ENCODE measurements around the gene WNT5B.
A peak's percentile ranks its signal among the peaks of the same experiment; 100 is the strongest.

WNT5B gene

DNA sequence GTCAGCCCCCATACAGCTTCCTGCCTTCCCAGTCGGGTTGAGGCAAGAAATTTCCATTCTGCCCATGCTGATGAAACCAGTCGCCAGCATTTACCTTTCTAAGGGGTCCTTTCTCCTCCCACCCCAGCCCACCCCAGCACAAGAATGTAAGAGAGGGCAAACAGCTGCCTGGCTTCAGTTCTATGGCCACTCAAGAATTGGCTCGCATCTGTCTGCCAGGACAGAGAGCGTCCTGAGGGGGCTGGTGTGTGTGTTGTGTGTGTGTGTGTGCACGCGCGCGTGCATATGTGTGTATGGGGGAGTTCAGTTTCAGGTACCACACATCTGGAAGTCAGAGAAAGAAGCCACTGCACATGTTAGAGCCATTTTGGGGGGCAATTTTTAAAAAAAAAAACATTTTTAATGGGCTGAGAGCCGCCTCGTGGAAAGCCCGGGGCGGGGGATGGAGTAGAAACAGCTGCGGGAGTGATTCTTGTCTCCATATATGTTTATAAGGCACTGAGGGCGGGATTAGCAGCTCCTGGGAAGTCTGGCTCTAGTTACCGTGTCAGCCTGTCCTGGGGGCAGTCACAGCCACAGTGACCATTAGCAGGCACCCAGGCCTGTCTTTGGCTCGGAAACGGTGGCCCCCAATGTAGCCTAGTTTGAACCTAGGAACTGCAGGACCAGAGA, at the start of gene WNT5B:
Gene WNT5B, plus strand, starts transcription at position 566 of the 672 bp plus-strand sequence. CDS start 2,124 bp downstream, outside the sequence.
- DNase-seq: peak; percentile 8 to 46

DNA sequence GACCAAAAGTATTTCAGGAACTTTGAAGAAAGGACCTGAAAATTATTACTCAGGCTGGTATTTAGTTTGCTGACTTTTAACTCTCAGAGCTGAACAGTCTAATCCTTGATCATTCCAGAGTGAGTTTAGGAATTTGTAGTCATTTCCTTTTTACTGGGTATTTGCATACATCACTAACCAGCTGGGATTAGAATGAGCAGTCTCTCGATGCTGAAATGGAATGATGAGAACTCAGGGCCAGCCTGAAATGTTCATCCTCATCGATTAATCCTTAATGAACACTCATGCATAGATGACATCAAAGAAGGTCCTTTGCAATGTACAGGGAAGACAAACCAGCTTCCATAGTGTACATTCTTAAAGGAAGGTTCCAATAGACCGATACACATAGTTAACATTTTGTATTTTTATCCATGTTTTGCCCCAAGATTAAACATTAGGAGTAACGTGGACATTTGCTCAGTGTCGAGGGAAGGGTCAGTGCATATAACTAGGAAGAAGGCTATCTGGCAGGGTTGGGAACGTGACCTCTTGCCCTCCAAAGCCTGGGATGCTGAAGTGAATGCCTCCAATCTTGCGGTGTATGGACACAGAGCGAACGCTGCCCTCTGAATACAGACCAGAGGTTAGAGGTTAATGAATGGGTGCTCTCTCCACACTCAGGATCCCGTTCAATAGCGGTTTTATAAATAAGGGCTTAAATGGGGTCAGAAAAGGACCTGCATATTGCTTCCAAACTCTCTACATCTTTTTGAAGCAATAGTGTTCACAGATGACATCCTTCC, 49.2 kb upstream of the WNT5B start:
- DNase-seq: no peak

DNA sequence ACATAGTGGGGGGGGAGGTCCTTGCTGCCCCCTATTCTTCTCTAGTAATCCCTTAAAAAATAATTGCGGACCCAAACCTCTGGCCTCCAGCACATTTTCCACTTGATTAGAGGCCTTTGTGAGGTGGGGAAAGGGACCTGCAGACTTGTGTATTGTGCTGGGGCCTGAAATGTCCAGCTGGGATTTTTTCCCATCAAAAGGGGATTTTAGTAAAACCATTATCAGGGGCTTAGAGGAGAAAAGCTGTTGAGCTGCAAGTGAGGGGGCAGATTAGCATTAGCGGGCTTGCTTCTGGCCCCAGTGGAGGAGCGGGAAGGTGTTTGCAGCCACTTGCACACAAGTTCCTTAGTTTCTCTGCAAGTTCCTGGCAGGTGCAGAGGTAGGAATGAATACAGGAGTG, 48.5 kb upstream of the WNT5B start:
- peak; percentile 18 to 67 for DNase-seq

DNA sequence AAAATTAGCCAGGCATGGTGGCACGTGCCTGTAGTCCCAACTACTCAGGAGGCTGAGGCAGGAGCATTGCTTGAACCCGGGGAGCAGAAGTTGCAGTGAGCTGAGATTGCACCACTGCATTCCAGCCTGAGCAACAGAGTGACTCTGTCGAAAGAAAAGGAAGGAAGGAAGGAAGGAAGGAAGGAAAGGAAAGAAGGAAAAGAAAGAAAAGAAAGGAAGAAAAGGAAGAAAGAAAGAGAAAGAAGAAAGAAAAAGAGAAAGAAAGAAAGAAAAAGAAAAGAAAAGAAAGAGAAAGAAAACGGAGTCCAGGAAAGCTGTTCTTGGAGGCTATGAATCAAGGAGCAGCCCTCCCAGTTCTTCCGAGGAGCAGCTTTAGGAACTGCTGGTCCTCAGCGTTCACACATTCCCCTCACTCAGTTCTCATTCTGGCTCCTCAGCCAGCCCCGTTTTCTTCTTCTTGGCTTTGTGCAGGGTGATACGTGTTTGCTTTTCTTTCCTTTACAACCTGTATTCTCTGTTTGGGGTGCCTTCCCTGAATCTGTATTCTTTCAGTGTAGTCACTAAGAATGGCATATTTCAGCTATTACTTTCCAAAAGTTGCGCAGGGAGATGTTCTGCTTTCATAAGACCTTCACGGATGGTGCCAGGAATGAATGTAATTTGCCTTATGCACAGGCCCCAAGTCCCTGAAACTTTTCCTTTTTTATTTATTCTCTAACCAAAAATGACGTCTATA, 46.9 kb upstream of the WNT5B start:
- no peak for DNase-seq

DNA sequence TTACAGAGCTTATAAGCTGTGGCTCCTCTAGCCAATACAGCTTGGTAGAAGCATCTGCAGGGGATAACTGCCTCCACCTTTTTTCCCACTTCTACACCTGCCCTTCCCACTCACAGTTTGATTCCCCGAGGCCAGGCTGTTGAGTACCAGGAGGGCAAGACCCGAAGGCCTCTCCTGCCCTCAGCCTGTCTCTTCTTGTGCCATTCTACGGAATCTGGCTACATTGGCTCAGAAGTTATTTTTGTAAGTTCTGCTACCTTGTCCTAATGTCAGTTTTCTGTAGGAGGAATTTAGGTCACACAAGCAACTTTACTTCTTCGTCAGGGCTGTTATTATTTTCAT, 46.4 kb upstream of the WNT5B start:
- no peak for DNase-seq

DNA sequence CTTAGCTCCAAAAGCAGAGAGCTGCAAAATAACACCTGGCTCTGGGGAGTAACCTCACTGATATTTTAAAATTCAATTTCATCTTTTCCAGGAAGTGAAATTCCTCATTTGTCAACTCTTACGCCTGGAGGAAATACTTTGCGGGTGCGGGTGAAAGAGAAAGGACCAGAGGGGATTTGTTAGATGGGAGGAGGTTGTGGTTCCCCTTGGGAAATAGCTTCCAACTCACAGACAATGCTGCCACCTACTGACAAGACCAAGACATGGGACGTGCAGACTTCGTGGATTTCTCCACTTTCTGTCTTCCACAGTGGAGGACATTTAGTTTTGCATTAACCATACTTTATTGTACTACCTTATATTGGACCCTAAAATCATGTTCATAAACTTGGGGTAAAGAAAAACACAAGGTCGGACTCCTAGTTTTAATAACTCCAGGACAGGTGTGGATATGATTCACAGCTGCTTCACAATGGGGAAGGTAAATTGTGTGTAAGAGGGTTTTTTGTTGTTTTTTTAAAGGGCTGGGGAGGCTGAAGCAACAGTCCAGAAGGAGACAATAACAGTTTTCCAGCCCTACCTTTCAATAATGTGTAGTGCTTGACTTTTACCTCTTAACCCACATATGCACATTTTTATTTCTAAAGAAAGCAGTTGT, 45.5 kb upstream of the WNT5B start:
- peak; percentile 59 to 80 for DNase-seq

DNA sequence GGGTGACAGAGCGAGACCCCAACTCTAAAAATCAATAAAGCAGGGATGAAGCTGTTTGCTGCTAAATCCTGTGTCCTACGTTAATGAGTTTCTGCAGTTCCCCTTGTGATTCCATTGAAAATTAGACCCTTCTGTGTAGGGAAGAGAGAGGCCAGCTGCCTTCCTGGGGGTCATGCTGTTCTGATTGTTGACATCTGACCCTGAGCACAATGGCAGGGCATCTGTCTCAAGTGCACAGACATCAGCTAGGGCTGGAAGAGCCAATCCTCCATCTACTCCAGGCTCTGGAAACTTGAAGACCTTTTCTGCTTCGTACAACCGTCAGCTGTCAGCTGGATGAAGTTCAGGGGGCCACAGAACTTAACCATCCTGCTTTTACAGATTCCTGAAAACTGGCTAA, 44.7 kb upstream of the WNT5B start:
- peak in 1 of 2 experiments; percentile 6 for DNase-seq

DNA sequence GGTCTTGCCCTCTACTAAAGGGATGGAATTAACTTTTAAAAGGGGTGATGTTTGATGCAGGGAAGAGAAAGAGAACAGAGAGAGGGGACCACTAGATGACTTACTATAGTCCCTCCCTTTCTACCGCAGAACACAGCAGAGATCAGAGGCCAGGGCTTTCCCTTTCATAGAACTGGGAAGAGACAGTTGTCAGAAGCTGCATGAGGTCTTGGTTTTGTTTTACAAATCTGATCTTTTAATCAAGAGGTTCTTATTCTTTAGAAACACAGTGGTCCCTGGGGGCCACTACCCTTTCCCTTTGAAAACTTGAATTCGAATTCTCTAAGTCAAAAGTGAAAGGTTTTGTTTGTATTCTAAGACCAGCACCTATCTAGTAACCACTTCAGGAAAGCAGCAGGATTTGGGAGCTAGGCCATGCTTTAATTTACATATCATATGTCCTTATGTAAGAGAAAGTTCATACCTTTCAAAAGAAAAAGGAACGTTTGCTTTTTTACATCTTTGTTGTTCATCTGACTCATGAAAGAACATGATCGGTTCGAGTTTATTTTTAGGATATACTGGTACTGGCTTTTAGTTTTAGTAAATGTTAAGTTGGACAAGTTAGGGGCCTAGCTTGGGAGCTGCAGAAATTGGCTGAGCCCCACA, 41.0 kb upstream of the WNT5B start:
- no peak for DNase-seq

DNA sequence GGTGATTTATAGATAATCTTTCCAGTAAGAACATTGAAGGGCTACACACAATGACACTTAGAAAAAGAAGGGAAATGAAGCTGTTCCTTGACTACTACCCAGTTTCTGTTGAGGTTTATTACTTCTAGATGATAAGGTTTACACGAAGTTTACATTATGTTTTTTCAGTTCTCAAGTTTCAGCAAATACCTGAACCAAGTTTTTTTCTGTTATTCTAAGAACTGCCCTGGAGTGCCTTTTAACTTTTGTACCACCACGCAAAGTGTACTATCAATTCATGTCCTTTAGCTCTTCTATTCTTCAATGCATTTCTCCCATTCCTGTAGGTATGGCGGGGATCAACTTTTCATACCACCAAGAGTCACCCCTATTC, 40.5 kb upstream of the WNT5B start:
- no peak for DNase-seq

DNA sequence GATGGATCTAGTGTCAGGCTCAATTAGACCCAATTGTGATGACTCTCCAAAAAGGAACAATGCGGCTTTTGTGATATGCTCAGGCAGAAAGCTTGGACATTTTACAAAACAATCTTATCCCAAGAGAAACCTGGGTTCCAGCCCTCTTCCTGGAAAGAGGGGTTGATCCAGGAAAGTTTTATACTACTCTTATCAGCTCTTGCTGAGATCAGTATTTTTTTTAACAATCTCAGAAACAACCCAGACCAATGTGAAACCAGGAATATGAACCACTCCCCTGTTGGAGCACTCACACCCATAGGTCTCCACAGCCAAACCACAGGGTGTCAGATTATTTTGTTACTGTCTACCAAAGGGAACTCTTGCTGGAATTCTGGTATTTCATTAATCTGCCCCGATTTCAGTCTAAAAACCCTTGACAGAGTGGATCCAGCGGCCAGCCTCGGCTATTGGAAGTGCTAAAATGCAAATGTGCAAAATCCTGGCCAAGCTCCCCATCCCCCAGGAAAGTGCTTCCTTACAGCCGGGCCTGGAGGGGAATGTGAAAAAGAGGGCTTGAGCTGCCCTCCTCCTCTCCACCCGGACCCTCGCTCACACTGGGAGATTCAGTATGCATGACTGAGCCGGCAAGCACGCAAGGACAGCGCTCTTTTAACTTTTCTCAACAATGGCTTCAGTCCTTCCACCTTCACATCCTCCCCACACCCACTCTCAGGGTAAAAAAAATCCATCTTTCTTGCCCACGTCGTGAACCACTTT, 38.6 kb upstream of the WNT5B start:
- DNase-seq: no peak

DNA sequence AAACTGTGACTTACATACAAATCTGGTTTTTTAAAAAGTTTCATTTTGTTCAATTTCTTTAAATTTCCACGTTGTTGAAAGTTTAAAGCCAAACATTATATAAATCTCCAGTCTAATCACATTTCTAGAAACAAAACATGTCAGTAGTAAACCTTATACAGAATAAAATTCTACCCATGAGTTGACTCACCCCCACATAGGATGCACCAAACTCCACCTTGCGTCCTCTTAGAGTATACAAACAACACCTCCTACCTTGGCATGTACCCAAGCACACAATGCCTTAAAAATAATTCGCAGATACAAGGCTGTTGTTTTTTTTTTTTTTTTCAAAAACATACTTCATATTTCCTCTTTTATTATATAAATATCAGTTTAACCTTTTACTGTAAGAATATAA, 38.0 kb upstream of the WNT5B start:
- no peak for DNase-seq

DNA sequence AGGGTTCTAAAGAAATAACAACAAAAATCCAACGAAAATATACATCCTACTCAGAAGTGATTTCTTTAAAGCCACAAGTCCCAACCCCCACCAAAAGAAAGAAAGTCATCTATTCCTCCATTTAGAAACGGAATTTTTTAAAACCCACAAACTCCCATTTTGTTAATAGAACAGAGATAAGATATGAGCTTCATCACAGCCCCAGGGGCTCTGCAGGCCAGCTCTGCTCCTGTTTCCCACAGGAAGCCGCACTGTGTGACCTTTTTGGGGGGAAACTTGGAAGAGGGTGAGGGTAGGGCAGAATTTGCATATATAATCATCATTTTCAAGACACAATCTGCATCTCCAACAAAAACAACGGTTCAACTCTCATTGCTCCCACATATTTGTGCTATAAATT, 37.5 kb upstream of the WNT5B start:
- DNase-seq: no peak

DNA sequence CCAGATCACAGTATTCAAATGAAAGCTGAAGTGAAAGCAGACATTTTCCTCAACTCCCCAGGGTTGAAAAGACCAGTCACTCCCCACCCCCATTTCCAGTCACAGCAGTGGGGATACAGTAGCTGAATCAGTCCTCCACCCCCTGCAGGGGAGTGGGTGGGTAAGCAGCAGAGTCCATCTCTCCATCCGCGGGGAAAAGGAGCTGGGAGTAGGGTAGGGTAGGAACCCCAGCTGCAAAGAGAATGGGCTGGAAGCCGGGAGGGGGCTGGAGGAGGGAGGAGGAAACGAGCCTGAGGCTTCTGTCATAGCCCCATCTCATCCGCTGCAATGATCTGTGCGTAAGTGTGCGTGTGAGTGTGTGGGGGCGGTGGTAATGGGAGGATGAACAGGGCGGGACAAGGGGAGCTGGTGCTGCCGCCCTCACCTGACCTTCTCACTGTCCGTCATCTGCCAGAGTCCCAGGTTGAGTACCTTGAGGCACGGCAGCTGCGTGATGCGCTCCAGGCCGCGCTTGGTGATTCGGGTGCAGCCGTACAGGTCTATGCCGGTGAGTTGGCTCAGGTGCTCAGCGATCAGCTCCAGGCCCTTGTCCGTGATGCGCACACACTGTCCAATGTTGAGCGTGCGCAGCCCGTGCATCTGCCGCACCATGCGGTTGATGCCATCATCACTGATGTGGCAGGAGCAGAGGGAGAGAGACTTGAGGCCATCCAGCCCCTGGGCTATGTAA, 36.4 kb upstream of the WNT5B start:
- DNase-seq: peak; percentile 18 to 56

DNA sequence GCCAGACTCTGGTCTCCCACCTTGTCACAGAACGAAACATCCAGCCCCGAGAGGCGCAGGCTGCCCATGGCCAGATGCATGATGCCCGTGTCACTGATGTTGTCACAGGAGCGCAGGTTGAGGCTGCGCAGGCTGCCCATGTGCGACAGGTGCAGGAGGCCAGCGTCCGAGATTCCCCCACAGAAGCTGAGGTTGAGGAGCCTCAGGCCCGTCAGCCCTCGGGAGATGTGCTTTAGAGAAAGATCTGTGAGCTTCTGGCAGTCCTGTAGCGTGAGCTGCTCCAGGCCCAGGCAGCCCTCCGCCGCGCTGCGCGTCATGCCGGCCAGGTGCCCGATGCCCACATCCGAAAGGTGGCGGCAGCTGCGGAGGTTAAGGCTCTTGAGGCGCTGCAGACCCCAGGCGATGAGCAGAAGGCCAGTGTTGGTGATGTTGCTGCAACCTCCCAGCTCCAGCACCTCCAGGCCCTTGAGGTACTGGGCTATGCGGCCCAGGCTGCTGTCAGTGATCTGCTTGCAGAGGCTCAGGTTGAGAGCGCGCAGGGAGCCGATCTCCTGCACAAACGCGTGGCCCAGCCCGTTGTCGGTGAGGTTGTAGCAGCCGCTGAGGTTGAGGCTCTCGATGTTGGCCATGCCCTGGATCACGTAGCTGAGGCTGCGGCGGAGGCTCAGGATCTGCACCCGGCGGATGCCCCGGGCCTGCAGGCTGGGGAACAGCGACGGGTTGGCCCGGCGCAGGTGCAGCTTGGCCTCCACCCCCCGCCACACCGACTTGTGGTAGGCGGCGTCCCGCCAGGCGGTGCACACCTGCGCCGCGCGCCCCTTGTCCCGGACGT, 35.6 kb upstream of the WNT5B start:
- peak; percentile 15 to 36 for DNase-seq

DNA sequence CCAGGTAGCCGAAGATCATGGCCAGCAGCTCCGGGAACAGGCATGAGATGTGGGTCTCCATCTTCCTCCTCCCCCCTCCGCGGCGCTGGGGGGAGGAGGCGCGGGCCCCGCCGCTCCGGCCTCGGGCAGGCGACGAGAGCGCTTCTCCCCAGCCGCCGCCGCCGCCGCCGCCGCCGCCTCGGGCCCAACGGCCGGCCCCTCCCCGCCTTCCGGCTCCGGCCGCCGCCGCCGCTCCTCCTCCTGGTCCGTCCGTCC, 35.1 kb upstream of the WNT5B start:
- no peak for DNase-seq

DNA sequence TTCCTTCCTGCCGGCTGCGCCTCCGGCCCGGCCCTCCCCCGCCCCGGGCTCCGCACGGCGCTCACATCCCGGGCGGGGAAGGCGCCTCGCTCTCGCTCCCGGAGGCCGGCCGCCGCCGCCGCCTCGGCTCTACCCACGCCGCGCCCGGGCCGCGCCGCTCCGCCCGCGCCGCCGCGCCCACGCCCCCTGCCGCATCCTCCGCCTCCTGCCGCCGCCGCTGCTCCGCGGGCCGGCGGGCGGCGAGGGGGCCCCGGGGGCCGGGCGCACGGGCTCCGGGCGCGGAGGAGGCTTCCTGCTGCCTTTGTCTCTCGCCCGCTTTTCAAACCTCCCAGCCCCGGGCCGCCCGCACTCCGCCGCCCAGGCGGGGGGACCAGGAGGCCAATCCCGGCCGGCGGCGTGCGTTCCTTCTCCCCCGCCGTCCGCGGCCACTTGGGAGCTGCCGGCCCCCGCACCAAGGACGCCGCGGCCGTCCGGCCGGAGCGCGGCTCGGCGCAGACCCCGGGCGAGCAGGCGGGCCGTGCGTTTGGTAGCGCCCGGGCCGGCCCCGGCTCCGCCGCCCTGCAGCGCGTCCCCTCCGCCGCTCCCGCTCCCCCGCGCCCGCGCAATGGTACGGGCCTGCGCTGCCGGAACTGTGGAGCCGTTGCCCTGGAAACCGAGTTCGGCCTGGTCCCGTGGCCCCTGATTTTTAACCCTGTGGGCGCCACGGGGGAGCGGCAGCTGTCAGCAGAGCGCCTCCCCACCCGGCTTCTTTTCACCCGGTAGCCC, 34.6 kb upstream of the WNT5B start, which contains the start of gene FBXL14:
Gene FBXL14, minus strand, starts transcription at position 321 of the 765 bp plus-strand sequence. CDS start 515 bp downstream, outside the sequence.
- peak; percentile 59 to 82 for DNase-seq

DNA sequence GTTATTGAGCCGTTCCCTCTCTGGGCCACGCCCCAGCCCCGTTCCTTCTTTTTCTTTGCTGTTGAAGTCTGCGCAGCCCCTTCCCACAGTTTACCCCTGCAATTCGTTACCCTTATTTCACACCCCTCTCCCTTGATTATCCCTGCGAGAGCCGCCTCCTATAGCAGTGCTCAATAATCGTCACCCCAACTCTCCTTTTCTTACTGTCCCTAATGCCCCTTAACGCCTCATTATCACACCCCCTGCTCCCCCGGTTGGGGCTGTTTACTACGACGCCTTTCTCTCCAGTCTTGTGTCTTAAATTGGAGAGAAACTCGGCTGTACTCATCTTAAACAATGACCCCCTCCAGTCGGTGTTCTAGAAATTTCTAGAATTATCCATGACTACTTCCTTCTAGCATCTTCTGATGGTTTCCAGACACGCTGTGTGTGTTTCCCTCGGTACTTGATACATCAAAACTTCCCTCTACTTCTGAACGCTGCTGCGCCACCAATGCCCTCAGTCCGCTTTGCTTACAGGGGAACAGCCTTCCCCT, 33.9 kb upstream of the WNT5B start:
- DNase-seq: no peak

DNA sequence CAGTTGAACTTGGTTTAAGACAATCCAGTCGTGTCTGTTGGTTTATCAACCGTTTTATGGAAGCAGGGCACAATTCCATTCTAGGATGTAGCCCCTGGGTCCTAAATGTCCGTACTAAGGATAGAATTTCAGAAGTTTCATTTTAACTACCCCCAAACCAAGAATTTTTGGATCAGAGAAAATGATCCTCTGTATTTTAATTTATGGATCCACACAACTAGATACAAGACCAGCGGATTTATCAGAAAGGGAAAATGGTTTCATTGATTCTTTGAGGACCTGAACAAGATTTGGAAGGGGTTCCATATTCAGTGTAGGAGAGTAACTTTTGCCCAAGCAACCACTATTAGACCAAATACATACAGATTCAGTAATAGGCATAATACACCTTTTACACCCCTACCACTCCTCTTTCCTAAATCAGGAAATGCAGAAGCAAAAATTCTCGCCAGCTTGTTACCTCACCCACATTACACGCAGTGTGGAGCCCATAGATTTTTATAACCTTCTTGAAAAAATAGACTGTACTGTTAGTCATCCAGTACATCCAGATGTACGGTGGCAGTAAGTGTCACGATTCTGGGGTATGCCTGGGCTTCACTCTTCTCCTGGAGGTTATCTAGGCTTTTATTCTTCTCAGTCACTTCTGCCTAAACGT, 33.2 kb upstream of the WNT5B start:
- no peak for DNase-seq

DNA sequence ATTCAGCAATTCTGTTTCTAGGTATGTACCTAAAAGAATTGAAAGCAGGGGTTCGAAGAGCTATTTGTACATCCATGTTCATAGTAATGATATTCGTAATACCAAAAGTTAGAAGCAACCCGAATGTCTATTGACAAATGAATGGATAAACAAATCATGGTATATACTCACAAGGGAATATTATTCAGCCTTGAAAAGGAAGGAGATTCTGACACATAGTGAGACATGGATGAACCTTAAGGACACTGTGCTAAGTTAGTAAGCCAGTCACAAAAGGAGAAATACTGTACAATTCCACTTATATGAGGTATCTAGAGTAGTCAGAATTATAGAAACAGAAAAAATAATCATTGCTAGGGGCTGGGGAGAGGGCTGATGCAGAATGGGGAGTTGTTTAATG, 30.3 kb upstream of the WNT5B start:
- no peak for DNase-seq

All from NCI-H524 (cell line).